Measurements from ENCODE around the gene RFXANK.
"Not testable (repeated sequence)": the region's sequence is repeated elsewhere in the genome, so short reads cannot be mapped to it uniquely, and the experiment has no call there.

Gene RFXANK

DNA sequence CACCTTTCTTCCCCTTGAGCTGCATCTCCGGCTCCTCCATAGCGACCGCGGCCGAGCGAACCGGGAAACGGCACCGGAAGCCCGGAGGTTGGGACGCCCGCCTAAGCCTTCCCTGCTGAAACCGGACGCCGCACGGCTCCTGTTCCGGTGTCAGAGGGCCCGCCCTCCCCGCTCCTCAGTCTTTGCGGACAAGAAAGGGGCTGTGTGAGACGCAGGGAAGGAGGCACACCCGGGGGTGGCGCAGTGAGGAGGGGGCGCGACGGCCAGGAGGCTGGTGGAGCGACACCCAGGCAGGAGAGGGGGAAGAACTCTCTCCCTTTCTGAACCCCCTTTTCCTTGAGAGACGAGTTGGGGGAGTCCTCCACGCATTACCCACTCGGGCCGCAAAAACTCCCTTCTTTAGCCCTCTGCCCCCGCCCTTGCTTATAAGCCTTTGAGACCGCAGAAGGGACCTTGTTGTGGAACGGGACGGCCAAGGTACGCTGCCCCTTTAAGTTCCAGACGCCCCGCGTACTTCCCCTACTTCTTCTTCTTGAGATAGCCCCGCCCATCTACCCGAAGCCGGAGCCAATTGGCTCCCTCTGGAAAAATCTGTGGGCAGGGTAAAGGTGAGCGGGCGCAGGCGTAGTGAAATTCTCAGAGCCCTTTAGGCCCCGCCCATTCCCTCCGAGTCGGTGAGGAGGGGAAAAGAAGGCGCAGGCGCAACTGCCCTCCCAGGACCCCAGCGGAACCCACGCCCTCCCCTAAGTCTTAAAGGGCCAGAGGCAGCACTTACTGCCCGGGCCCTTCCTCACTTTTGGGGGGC, at the start of gene RFXANK, which contains the start of gene BORCS8:
Gene RFXANK (plus strand): TSS at position 181 of the 805 bp plus-strand sequence. CDS start 1,689 bp downstream, outside the sequence.
Gene BORCS8 (minus strand): TSS at position 75 of the 805 bp plus-strand sequence. CDS start 35 bp downstream, at position 40.
- peak; percentile 92 for DNase-seq (ENCODE audit: insufficient read length, low spot score)
- FAIRE-seq, result no peak
- TF ChIP-seq CTCF (IDR thresholded peaks at IDR 0.05; ENCODE audit: insufficient read depth, missing control alignments), result no peak

- no peak for TF ChIP-seq CTCF (IDR thresholded peaks at IDR 0.05; ENCODE audit: insufficient read depth, missing control alignments)
- FAIRE-seq (no peak), DNase-seq (ENCODE audit: insufficient read length, low spot score) (no peak)
Observed at GRCh38 chr19:19142347-19142746, 49.7 kb upstream of the RFXANK start.

- FAIRE-seq (no peak), DNase-seq (ENCODE audit: insufficient read length, low spot score) (no peak)
- TF ChIP-seq CTCF (IDR thresholded peaks at IDR 0.05; ENCODE audit: insufficient read depth, missing control alignments), result no peak
Observed at GRCh38 chr19:19145281-19145680, 46.8 kb upstream of the RFXANK start.

DNA sequence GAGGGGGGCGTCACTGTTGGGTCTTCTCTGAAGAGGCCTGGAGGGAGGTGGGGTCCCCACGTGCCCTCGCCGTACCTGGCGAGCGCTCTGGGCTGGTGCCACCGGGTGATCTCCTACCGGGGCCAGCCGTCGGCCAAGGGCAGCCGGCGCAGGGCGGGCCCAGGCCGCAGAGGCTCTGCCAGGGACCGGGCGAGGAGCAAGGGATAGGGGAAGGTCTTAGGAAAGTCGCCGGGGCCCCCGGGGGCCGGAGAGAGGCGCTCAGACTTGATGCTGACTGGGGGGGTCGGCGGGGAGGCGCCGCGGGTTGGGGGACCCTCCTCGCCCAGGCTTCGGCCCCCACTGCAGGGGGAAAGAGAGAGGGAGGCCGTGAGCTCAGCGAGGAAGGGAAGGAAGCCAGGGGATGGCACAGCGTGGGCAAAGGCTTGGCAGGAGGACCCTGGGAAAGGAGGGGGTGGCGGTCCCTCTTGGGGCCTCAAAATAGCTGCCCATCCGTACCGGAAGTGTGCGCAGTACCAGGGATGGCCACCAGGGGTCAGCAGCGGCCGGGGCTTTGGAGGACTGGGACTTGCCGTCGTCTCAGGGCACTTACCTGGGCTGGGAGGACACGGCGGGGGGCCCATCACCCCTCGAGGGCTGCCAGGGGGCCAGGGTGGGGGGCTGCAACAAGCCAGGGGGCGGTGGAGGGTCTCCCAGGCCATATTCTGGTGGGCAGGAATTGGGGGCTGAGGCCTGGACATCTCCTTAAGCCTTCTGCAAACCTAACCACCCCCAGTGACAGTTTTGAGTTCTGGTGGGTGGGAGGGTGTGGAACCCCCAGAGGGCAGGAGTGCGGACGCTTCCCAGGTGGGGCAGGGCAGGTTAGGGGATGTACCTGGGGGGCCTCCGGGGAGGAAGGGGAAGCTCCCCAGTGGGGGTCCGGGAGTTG, 46.1 kb upstream of the RFXANK start:
- FAIRE-seq (no peak), DNase-seq (ENCODE audit: insufficient read length, low spot score) (peak; percentile 89)
- peak; percentile 80 for TF ChIP-seq CTCF (IDR thresholded peaks at IDR 0.05; ENCODE audit: insufficient read depth, missing control alignments)

DNA sequence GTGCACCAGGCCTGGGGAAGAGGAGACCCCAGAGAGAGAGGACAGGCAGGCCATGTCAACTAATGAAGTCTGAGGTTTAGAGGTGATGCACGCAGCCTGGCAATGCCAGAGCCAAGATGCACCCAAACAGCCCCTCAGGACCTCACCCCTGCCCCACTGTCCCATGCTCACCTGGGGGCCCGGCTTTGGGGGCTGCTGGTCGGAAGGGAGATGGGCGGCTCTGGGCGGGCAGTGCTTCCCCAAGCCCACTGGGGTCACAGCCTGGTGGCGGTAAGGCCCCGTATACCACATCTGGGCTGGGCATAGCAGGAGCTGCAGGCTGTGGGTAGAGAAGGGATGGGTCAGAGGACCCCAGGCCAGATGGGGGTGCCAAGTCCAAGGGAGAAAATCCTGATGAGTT, 45.2 kb upstream of the RFXANK start:
- DNase-seq (ENCODE audit: insufficient read length, low spot score) (no peak), FAIRE-seq (no peak)
- no peak for TF ChIP-seq CTCF (IDR thresholded peaks at IDR 0.05; ENCODE audit: insufficient read depth, missing control alignments)

GRCh38 chr19:19147344-19147743, 44.7 kb upstream of the RFXANK start:
- no peak for DNase-seq (ENCODE audit: insufficient read length, low spot score)

GRCh38 chr19:19148504-19148903, 43.6 kb upstream of the RFXANK start:
- FAIRE-seq, result not testable (repeated sequence)

More at GRCh38 chr19:19147344-19147743, 44.7 kb upstream of the RFXANK start:
- TF ChIP-seq CTCF (IDR thresholded peaks at IDR 0.05; ENCODE audit: insufficient read depth, missing control alignments), result no peak
- no peak for FAIRE-seq

More at GRCh38 chr19:19148504-19148903, 43.6 kb upstream of the RFXANK start:
- DNase-seq (ENCODE audit: insufficient read length, low spot score), result not testable (repeated sequence)
